OCI-LY1 (cell line): ENCODE measurements around the gene TTC3.

Source experiments
- CTCF ChIP-seq: fragments of 200-600 bp; sonication (generic), shearing (Covaris generic); IDR thresholded peaks from 2 replicates; pipeline ENCODE4 v1.5.1; 2017; ENCODE audit warnings: mild to moderate bottlenecking, antibody characterized with exemption, low read length, moderate library complexity, mixed read lengths
- EZH2 ChIP-seq: fragments of 200-600 bp; sonication (generic), shearing (Covaris generic); IDR thresholded peaks from 2 replicates; pipeline ENCODE4 v1.8.0; 2017; ENCODE audit warnings: borderline replicate concordance, mixed run types, mild to moderate bottlenecking, antibody characterized with exemption, low read length, moderate library complexity, mixed read lengths

GRCh38 chr21:37101384-37101783 is 28.3 kb downstream of the TTC3 start:
- TF ChIP-seq CTCF, result no peak
- no peak for TF ChIP-seq EZH2
